HG02885 (cell line): Measurements from ENCODE around the gene SEMA4F.

Experiments
- ATAC-seq: cut with Tn5 transposase; IDR thresholded peaks from one replicate; pipeline ENCODE4 v1.9.1; 2021; ENCODE audit warnings: mild to moderate bottlenecking; ENCODE audit not compliant: unreplicated experiment, poor library complexity

Gene SEMA4F

DNA sequence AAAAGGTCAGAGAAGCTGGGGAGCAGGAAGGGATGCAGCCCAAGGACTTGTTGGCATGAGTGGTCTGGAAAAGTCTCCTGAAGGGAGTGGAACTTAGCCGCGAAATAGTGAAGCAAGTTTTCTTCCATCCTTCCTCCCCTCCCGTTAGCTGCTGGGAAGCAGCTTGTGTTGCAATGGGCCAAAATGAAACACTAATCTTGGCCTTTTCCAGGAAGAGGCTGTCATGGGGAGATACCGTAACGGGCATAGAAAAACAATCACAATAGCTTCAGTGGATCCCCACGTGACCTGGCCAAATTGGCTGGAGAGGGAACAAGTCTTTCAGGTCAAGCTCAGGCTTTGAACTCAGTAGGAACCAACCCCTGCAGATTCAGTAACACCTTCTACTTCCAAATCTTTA is 49.3 kb downstream of the SEMA4F start:
- ATAC-seq, result no peak

GRCh38 chr2:74704216-74704615 is 50.2 kb downstream of the SEMA4F start:
- no peak for ATAC-seq

DNA sequence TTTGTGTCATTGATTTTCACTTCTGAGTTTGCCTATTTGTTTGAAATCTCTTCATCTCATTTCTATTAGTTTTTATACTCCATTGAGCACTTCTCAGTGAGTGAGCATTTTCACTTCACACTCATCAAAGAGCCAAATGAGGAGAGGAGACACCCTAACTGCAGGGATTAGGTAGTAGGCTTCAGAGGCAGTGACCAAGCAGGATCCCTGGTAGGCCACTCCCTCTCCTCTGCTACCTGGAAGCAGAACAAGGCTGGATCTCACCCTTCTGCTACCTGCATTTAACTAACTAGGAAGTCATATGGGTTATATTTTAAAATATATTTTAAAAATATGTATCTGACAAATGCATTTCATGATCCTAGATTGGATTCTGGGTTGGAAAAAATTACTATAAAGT is 52.7 kb downstream of the SEMA4F start:
- no peak for ATAC-seq

GRCh38 chr2:74707837-74708236 is 53.8 kb downstream of the SEMA4F start:
- ATAC-seq, result no peak

DNA sequence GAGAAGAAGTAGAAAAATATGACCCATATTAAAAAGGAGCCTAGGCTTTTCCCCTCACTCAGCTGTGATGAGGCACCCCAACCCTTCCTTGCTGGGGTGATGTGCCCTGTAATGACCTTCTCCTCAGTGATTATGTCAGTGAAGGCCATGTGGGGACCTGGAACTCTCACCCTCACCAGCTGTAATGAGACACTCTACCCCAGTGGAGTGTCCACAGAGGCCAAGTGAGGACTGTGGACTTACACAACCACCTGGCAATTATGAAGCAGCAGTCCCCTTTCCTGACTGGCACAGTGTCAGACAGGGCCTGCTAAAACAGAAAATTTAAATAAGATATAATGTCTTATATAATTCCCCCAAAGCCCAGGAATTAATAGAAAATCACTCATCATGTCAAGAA is 54.2 kb downstream of the SEMA4F start:
- no peak for ATAC-seq

DNA sequence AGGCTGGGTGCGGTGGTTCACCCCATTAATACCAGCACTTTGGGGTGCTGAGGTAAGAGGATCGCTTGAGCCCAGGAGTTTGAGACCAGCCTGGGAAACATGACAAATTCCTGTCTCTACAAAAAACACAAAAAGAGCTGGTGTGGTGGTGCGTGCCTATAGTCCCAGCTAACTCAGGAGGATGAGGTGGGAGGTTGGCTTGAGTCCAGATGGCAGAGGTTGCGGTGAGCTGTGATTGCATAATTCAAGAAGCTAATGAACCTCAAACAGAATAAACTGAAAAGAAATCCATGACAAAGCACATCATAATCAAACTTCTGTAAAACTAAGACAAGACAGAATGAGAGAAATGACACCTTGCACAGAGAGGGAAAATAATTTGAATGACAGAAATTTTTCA is 54.8 kb downstream of the SEMA4F start:
- no peak for ATAC-seq

DNA sequence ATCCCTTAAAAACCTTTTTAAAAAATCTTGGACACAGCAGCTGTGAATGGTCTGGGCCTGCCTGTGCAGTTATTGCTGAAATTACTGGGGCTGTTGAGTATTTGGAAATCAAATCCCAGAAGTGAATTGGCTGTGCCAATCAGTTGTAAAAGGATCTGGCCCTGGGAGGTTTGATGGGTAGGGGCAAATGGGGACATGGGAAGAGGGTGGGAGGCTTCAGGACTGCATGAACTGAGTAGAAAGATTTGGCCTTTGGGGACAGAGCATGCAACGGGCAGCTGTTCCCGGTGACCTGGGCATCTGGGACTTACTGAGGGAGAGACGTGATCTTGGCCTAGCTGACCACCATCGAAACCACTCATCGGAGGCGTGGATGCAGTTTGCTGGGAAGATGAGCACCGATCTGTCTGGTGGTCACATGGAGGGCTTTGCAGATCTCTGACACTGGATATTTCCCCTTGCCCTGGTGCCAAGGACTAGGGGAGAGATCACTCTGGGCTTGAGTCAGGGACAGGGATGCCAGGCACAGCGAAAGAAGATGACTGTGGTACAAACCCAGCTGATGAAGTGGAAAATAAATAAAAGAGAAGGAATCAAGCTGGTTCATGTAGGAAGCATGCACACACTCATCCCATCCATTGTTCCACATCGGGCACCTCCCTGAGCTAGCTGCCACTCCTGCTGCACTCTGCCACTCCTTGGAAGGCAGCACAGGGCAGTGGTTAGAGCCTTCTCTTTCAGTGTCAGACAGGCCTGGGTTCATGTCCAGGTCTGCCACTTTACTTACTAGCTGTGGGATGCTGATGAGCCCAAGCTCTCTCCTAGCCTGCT is 58.4 kb downstream of the SEMA4F start:
- ATAC-seq, result no peak

- ATAC-seq, result no peak
These were observed 60.6 kb downstream of the SEMA4F start for GRCh38 chr2:74714691-74715080.

DNA sequence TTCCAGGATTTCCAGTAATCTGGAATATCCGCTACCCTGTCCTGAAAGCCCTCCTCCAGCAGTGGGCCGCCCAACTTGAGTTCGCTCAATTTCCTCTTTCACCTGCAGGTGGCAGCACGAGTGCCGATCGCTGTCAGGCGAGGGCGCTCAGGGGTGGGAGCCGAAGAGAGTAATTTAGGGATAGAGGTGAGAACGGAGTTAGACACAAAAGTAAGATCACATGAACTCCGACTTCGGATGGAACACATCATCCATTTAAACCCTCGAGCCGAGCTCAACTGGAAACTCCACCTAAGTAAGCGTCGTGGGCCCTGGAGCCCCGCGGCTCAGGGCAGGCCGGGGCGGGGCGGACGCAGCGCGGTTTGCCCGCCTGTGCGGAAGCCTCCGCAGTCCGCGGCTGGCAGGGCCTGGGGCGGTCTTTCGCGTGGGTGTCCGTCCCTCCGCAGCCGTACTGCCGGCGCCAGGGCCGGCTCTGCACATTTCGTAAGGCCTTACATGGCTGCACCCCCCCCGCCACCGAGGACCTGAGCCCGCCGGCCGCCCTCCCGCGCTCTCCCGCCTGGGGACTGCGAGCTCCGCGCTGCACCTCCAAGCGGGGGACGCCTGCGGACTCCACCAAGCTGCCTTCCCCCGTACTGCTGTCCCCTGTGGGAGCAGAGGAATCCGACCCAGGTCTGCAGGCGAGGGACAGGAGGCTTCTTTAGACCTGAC is 61.2 kb downstream of the SEMA4F start:
- peak; percentile 93 for ATAC-seq

- ATAC-seq, result no peak
These were observed 61.8 kb downstream of the SEMA4F start for GRCh38 chr2:74715880-74716279.

DNA sequence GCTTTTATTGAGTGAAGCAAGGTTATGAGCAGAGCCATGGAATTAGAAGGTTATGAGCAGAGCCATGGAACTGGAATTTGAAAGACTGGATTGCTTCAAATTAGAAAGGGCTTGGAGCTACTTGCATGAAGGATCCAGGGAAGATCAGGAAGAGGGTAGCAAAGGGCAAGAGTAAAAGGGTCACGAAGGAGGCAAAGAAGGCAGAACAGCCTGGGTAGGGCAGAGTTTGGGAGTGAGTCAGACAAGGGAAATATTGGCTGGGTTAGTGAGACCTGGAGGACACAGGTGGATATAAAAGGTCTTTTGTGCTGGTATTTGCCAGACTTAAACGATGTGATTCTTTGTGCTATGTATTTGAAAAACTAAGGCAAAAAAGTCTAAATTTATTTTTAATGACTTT is 65.0 kb downstream of the SEMA4F start:
- ATAC-seq, result no peak

DNA sequence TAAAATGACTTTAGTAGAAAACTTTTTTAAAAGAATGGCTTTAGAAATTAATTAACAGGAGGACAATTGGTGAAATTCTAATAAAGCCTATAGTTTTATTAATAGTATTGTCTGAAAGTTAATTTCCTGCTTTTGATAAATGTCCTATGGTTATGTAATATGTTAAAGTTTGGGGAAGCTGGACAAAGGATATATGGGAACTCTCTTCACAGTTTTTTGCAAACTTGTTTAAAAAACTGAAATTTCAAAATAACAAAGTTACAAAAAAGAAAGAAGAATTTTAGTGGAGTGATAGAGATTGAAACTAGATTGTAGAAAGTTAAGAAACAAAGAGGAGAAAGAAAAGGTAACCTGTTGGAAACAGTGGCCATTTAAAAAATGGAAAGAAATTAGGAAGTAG is 67.3 kb downstream of the SEMA4F start:
- ATAC-seq, result no peak

DNA sequence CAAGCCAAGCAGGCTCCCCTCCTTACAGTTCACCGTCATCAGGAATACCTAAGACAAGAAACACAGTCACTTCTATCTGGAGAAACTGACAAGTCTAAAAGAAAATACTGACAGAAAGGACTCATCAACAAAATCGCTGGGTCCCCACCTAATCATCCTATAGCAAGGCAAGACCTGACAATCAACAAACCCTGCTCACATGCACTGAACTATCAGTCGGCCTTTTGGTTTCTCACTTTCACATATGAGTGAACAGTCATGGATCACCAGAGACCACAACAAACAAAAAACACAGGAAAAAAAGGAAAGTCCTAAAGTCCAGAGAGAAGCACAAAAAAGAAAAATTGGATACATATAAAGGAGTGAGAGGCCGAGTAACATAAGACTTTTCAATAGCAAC is 70.4 kb downstream of the SEMA4F start:
- ATAC-seq, result no peak

- no peak for ATAC-seq
These were observed 71.2 kb downstream of the SEMA4F start for GRCh38 chr2:74725287-74725686.

GRCh38 chr2:74728842-74729241 is 74.8 kb downstream of the SEMA4F start:
- ATAC-seq, result no peak

DNA sequence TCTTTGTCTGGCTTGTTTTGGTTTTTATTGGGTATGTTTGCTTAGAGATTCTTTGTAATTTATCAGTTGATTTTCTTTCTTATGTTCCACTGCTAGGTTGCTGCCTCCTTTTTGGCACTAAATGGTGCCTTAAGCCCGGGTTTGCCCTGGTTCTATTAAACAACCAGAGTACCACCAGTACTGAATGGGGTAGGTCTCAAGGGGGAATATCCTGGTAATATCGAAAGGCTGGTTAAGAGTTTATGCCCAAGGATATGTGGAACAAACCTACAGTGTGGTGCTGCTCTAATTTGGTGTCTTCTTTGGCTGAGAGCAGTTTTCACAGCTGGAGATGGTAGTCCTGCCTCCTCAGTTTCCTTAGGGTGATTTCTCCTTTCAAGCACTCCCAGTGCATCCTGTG is 76.5 kb downstream of the SEMA4F start:
- no peak for ATAC-seq
